OCI-LY7 (cell line): Measurements from ENCODE around the gene ATPAF2. TPM values are rescaled to one million over a fixed set of nuclear protein-coding genes. Genes with fewer than 3 reads are reported as not detected.

Experiments used
- BruUV-seq: library from RNA; stranded (reverse); fragments of 400-500 nt; replicated peaks from 2 replicates; lab custom pipeline; 2021; lab: Mats Ljungman, UMichigan
- CTCF ChIA-PET: fragments of 300-600 bp; sonication (Branson Sonifier 250); formaldehyde crosslinking; loops from one replicate; lab custom pipeline; 2022; ENCODE audit warnings: antibody characterized with exemption; ENCODE audit not compliant: unreplicated experiment; lab: Charles Lee
- POLR2A ChIA-PET: fragments of 300-600 bp; sonication (Branson Sonifier 250); formaldehyde crosslinking; loops from one replicate; lab custom pipeline; 2022; ENCODE audit warnings: antibody characterized with exemption; lab: Charles Lee
- DNase-seq: peaks from one replicate; pipeline ENCODE4 v3.0.0-alpha.2; 2015; ENCODE audit warnings: low spot score
- H2AFZ ChIP-seq: fragments of 200-600 bp; sonication (generic), shearing (Covaris generic); 2 replicates; pipeline ENCODE4 v1.6.1; 2014; ENCODE audit warnings: mild to moderate bottlenecking, antibody characterized with exemption, low read length, moderate library complexity
- H3K27ac ChIP-seq: fragments of 200-600 bp; sonication (generic); 2 replicates; pipeline ENCODE4 v1.5.1; 2014; ENCODE audit warnings: mixed run types, low read depth, mild to moderate bottlenecking, moderate library complexity, low read length, inconsistent platforms; ENCODE audit not compliant: poor library complexity, severe bottlenecking
- H3K36me3 ChIP-seq: fragments of 200-600 bp; sonication (generic); 2 replicates; pipeline ENCODE4 v1.6.1; 2014; ENCODE audit warnings: mild to moderate bottlenecking, antibody characterized with exemption, low read length, moderate library complexity, mixed read lengths; ENCODE audit not compliant: insufficient read depth
- H3K4me1 ChIP-seq: fragments of 200-600 bp; sonication (generic); 2 replicates; pipeline ENCODE4 v1.5.1; 2014; ENCODE audit warnings: mild to moderate bottlenecking, low read length; ENCODE audit not compliant: insufficient read depth, poor library complexity, severe bottlenecking
- H3K4me2 ChIP-seq: fragments of 200-600 bp; sonication (generic); 2 replicates; pipeline ENCODE4 v1.6.1; 2014; ENCODE audit warnings: mild to moderate bottlenecking, low read length
- H3K4me3 ChIP-seq: fragments of 200-600 bp; sonication (generic); 2 replicates; pipeline ENCODE4 v1.5.1; 2014; ENCODE audit warnings: mild to moderate bottlenecking, low read depth, low read length; ENCODE audit not compliant: poor library complexity, severe bottlenecking
- H3K79me2 ChIP-seq: fragments of 200-600 bp; sonication (generic); 2 replicates; pipeline ENCODE4 v1.6.1; 2016; ENCODE audit warnings: low read depth, mild to moderate bottlenecking, low read length, moderate library complexity, mixed read lengths; ENCODE audit not compliant: insufficient read depth
- H3K9me2 ChIP-seq: fragments of 200-600 bp; sonication (generic); 2 replicates; pipeline ENCODE4 v1.6.1; 2016; ENCODE audit warnings: mild to moderate bottlenecking, low read length, mixed read lengths; ENCODE audit not compliant: insufficient read depth
- H3K9me3 ChIP-seq: fragments of 200-600 bp; sonication (generic); 2 replicates; pipeline ENCODE4 v1.6.1; 2014; ENCODE audit warnings: mild to moderate bottlenecking, mixed run types, low read length, mixed read lengths
- H4K20me1 ChIP-seq: fragments of 200-600 bp; sonication (generic); 2 replicates; pipeline ENCODE4 v1.6.1; 2014; ENCODE audit warnings: mild to moderate bottlenecking, antibody characterized with exemption, low read length, moderate library complexity, mixed read lengths; ENCODE audit not compliant: insufficient read depth
- EZH2phosphoT487 ChIP-seq: fragments of 200-600 bp; sonication (generic); IDR thresholded peaks from 2 replicates; pipeline ENCODE4 v1.6.1; 2018; ENCODE audit warnings: low read depth, borderline replicate concordance, mild to moderate bottlenecking, mixed run types, antibody characterized with exemption, low read length, moderate library complexity, mixed read lengths
- intact Hi-C: fragments of 100-400 bp; cut with micrococcal nuclease; formaldehyde crosslinking; loops from one replicate; pipeline ENCODE4 v1.10.0; 2022; ENCODE audit not compliant: unreplicated experiment
- total RNA-seq, 2 experiments: library from RNA; depleted of rRNA in 1 of 2; stranded (reverse); fragments of >200 nt in 1 of 2; shearing (Covaris generic) in 1 of 2; gene quantifications; 2 replicates each; pipeline ENCODE4 v1.2.3, GENCODE V29; 2014 to 2022
- TF ChIP-seq, protein P1 (sequence below): fragments of 200-600 bp; sonication (generic); conservative IDR thresholded peaks from 2 replicates; pipeline ENCODE4 v1.5.1; 2014; ENCODE audit warnings: mild to moderate bottlenecking, antibody characterized with exemption, low read length, moderate library complexity, mixed read lengths

The ATPAF2 gene
- total RNA-seq, 2 experiments from 2014 or later: 42.9 to 56.2 TPM

DNA sequence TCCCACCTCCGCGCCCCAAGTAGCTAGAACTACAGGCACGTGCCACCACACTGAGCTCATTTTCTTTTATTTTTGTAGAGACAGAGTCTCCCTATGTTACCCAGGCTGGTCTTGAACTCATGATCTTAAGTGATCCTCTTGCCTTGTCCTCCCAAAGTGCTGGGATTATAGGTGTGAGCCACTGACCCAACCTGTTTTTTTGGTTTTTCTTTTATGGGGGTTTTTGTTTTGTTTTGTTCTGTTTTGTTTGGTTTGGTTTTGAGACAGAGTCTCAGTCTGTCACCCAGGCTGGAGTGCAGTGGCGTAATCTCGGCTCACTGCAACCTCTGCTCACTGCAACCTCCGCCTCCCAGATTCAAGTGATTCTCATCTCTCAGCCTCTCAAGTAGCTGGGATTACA, 16.6 kb upstream of the ATPAF2 start:
- Histone ChIP-seq H2AFZ (no peak overlapping the region), H3K9me2 (no peaks in the 10 kb centered on the region), H3K9me3 (no peaks in the 10 kb centered on the region), H3K27ac (no peak overlapping the region), H3K36me3 (peaks cover 40% of the 10 kb centered on the region), H4K20me1 (no peaks in the 10 kb centered on the region), H3K4me3 (no peak overlapping the region), H3K4me1 (peaks cover 17% of the 10 kb centered on the region), H3K79me2 (no peaks in the 10 kb centered on the region), H3K4me2 (no peak overlapping the region)
- no peak for DNase-seq
- ChIA-PET CTCF (no interaction called here), POLR2A (no interaction called here)
- intact Hi-C loops: no loop called here
- TF ChIP-seq EZH2phosphoT487: no peak
- TF ChIP-seq, protein P1, sequence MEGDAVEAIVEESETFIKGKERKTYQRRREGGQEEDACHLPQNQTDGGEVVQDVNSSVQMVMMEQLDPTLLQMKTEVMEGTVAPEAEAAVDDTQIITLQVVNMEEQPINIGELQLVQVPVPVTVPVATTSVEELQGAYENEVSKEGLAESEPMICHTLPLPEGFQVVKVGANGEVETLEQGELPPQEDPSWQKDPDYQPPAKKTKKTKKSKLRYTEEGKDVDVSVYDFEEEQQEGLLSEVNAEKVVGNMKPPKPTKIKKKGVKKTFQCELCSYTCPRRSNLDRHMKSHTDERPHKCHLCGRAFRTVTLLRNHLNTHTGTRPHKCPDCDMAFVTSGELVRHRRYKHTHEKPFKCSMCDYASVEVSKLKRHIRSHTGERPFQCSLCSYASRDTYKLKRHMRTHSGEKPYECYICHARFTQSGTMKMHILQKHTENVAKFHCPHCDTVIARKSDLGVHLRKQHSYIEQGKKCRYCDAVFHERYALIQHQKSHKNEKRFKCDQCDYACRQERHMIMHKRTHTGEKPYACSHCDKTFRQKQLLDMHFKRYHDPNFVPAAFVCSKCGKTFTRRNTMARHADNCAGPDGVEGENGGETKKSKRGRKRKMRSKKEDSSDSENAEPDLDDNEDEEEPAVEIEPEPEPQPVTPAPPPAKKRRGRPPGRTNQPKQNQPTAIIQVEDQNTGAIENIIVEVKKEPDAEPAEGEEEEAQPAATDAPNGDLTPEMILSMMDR: no peak
- BruUV-seq: no TSS peak

DNA sequence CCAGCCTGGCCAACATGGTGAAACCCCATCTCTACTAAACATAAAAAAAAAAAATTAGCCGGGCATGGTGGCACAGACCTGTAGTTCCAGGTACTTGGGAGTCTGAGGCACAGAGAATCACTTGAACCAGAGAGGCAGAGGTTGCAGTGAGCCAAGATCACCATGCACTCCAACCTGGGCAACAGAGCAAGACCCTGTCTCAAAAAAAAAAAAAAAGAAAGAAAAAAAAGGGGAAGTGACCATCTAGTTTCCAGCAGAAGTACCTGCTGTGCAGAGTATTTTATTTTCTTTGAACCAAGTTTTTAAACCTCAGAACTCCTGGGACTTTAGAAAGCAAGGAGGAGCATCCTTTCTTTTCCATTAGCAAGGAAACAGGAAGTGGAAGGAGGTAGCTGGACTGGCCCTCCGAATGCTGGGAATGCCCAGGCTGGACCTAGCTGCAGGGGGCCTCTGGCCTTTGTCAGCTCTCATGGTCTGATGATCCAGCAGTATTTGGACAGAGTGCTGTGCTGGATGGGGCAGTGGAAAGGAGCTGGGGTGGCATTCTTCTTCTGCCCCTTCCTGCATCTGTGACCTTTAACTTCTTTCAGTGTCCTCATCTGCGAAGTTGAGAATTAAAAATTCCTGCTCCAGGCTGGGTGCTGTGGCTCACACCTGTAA, 6.9 kb upstream of the ATPAF2 start:
- Histone ChIP-seq H3K4me2 (no peak overlapping the region), H3K9me2 (no peaks in the 10 kb centered on the region), H3K79me2 (0 out of 2 replicates have a peak, but pooled peaks cover 3% of the 10 kb centered on the region), H3K4me3 (no peak overlapping the region), H3K27ac (no peak overlapping the region), H4K20me1 (0 out of 2 replicates have a peak, but pooled peaks cover 6% of the 10 kb centered on the region), H3K36me3 (peaks cover 23% of the 10 kb centered on the region), H3K9me3 (no peaks in the 10 kb centered on the region), H3K4me1 (peaks cover 11% of the 10 kb centered on the region), H2AFZ (no peak overlapping the region)
- intact Hi-C loops: no loop called here
- POLR2A ChIA-PET: interaction anchor here (0.7 to 1.6 kb wide), 4 partner anchors 10 to 155 kb away, joined by 3 to 5 read pairs (median 4); no protein-coding TSS in a partner anchor
- peak; percentile 15 for DNase-seq
- TF ChIP-seq, protein P1: no peak
- no peak for TF ChIP-seq EZH2phosphoT487
- BruUV-seq: no TSS peak
- CTCF ChIA-PET: no interaction called here

DNA sequence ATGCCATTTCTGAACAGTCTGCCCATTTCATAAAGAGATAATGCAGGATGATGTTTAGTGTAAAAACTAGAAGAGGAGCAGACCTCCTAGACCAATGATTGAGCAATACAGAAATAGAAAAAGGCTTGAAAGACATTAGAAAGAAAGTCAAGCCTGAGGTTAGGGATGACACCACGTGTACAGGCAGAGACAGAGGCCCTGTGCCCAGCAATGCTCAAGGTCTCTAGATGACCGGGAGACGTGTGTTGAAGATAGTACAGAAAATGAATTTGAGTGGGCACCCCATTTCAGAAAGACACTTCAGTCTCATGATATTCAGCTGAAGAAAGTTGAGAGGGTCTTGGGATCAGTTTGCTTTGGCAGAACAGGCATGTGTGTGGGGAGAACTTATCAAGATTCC, 5.6 kb upstream of the ATPAF2 start:
- no peak overlapping the region for H3K4me2 ChIP-seq
- no peaks in the 10 kb centered on the region for H3K9me2 ChIP-seq
- ChIA-PET CTCF (no interaction called here), POLR2A (interaction anchor here (1.6 kb wide), 1 partner anchor 12 kb away, joined by 3 read pairs; no protein-coding TSS in a partner anchor)
- no peak overlapping the region for H3K4me3 ChIP-seq
- no peak overlapping the region for H3K27ac ChIP-seq
- BruUV-seq: no TSS peak
- H3K79me2 ChIP-seq: peaks cover 12% of the 10 kb centered on the region; the same call in 1 of the 2 replicates
- no peak for TF ChIP-seq EZH2phosphoT487
- TF ChIP-seq, protein P1: no peak
- H3K4me1 ChIP-seq: peaks cover 19% of the 10 kb centered on the region
- no peak overlapping the region for H2AFZ ChIP-seq
- no peak for DNase-seq
- peaks cover 23% of the 10 kb centered on the region for H3K36me3 ChIP-seq
- intact Hi-C loops: no loop called here
- 0 out of 2 replicates have a peak, but pooled peaks cover 6% of the 10 kb centered on the region for H4K20me1 ChIP-seq
- no peaks in the 10 kb centered on the region for H3K9me3 ChIP-seq
